Measurements from ENCODE around the gene PPARD.
"Not testable (repeated sequence)": the region's sequence is repeated elsewhere in the genome, so short reads cannot be mapped to it uniquely, and the experiment has no call there.

Gene PPARD

DNA sequence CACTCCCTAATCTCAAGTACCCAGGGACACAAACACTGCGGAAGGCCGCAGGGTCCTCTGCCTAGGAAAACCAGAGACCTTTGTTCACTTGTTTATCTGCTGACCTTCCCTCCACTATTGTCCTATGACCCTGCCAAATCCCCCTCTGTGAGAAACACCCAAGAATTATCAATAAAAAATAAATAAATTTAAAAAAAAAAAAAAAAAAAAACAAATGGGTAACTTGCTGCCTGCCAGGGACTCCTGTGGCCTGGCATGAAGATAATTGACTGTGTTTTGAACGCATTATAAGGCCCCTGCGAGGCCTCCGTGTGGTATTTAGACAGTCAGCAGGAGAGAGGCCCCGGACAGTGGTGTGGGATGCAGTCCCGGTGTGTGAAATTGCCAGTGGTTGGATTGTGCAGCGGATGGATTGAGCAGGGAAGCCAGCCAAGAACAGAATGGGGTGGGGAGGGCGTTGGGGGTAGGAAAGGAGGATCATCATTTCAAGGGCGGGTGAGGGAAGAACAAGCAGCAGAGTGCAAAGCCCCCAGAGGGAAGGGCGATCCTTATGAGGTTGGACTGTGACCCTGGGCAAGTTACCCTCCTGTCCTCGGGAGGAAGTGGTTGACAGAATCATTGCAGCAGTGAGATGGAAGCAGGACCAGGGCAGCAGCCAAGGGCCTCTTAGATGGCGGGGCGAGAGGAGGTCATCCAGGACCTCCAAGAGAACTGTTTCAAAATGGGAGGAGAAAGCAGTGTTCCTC, 43.3 kb downstream of the PPARD start:
- no peak for DNase-seq

DNA sequence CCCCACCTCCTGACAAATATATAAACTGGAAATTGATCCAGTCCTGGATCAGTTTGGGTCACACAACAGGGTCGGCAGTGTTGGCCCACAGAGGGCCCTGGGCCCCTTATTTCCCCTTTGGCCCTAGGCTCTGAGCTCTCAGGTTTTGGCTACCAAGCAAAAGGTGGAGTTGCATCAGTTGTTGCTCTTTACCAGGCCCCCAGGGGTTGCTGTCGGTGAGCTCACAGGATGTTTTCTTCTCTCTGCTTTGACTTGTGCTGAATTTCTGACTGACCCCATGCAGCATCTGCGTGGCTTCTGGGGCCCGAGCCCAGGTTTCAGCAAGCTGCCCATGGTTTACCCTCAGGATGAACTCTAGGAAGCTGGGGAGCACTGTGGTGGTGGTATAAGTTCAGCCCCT, 44.6 kb downstream of the PPARD start:
- DNase-seq = no peak

DNA sequence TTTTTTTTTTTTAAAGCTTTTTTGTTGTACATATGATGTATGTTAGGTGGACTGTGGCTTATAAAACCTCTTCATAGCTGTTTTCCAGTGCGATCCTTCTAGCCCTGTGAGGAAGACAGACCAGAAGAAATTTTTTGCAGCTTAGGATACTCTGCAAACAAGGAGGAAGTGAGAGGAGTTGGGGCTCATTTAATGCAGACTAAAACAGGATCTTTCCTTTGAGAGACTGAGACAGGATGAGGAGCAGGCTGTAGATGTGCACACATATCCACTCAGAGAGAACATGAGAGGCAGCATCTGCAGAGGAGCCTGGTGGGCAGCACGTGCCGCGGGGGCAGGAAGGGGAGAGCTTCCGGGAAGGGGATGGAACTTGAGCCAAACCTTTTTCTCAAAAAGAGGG, 45.7 kb downstream of the PPARD start:
- no peak for DNase-seq

DNA sequence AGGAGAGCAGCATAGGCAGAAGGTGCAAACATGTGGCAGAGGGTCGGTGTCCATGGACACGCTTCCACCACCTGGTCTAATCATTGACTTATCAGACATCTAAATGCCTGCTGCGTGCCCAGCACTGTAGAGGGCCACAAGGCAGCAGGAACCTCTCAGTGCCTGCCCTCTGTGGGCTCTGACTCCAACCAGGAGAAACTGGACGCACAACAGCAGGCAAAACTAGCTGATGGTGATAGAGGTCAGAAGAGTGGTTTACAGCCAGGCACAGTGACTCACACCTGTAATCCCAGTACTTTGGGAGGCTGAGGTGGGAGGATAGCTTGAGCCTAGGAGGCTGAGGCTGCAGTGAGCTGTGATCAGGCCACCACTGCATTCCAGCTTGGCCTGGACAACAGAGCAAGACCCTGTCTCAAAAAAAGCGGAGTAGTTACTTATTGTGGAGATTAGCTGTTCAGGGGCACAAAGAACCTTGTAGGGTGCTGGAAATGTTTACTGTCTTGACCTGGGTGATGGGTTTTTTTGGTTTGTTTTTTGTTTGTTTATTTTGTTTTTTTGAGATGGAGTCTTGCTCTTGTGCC, 46.5 kb downstream of the PPARD start:
- DNase-seq = no peak

DNA sequence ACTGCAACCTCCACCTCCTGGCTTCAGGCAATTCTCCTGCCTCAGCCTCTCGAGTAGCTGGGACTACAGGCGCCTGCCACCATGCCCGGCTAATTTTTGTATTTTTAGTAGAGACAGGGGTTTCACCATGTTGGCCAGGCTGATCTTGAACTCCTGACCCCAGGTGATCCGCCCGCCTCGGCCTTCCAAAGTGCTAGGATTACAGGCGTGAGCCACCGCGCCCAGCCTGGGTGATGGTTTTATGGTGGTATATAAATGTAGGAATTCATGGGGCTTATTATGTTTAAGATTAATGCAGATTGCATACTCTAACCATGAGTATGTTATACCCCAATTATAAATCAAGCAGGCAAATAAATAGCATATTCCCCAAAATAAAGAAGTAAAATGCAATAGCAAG, 47.0 kb downstream of the PPARD start:
- DNase-seq = not testable (repeated sequence)

DNA sequence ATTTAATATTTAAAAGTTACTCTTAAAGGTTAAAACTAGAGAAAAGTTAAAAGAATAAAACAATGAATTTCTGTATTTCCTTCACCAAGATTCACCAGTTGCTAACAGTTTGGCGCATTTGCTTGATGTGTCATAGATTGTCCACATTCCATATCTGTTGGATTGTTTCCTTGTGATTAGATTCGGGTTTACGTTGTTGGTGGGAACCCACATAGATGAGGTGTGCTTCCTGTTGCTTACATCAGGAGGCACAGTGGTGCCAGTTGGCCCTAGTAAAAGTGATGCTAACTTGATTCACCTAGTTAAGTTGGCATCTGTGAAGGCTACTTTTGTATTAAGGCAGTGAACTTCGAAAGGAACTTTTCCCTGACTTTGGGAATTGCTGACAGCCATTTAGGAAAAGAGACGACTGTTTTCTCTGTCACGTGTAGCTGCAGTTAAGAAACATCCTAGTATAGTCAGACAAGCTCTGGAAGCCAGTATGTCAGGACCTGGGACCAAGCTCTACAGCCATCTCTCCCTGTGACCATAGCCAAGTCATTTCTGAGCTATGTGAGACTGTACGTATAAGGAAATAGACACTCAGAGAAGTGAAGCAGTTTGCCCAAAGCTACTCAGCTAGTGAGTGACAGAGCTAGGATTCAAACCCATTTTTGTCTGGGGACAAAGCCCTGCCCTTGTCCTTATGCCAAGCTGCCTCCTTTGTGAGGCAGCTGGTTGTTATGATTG, 49.0 kb downstream of the PPARD start:
- DNase-seq = no peak

DNA sequence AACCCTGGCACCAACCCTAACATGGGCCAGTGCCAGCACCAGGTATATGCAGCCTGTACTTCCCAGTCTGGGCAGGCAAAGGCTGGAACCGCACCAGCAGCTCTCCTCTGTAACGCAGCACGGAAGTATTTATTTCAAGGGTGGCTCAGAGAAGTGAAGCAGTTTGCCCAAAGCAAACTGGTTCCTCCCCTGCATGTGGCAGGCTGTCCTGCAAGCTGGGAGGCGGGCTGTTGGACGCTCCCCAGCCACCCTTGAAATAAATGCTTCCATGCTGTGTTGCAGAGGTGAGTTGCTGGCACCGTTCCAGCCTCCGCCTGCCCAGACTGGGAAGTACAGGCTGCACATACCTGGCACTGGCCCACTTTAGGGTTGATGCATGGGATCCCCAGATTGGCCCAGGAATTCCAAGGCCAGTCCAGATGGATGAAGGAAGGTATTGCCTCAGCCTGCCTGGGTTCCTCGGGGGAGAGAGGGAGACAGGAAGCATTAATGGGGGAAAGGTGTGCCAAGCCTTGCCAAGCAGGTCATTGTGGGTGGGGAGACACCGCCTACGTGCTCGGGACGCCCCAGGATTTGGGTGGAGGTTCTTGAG, 49.8 kb downstream of the PPARD start:
- DNase-seq = no peak

DNA sequence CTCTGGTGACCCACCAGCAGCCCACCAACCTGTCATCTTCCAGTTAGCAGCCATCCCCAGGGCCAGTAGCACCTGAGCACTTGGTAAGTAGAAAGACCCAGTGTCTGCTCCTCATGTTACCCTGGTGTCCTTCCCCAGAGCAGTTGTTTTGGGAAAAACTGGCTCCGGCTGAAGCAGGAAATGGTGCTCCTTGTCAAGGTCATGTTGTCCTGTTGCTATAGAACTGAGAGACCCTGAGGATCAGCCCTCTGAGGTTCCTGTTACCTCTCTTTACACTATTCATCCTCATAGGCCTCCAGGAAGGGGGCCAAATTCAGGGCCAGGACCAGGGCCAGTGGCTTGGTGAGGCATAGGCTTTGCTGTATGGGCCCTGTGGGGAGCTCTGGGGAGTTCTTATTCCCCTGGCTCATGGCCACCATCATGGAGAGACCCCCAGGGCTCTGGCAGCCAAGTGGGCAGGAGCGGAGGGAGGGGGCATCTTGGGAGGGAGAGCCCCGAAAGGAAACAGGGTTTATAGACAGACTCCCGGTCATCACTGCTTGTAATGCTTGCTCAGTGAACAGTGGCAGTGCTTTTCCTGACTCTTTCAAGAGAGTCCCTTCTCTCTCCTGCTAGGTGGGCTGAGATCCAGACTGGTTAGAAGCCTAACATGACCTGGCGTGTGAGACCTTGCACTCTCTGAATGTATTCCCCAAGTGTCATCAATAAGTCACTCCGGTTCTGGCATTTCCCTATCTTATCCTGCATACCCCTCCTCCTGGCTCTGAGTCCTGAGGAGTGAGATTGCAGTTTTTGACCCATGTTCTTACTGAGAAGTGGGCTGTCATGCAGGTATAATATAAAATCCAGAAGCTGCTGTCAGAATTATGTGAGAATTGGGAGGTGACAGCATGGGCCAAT, 50.7 kb downstream of the PPARD start:
- no peak for DNase-seq

DNA sequence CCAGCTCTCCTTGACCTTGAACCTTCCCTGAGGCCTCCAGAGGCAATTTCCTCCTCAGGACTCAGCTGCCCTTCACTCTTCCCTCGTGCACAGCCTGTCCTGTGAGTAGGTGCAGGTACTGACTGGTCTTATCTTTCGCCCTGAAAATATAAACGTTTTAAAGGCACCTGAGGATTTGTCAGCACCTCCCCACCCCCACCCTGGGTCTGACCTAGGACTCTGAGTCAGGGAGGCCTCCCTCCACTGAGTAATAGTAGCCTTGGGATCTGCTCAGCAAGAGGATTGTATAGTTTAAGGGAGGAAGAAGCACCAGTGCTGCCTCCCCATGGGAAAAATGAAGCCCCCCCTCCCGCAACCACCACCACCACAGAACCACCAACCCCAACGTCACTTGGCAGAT, 54.6 kb downstream of the PPARD start:
- no peak for DNase-seq

DNA sequence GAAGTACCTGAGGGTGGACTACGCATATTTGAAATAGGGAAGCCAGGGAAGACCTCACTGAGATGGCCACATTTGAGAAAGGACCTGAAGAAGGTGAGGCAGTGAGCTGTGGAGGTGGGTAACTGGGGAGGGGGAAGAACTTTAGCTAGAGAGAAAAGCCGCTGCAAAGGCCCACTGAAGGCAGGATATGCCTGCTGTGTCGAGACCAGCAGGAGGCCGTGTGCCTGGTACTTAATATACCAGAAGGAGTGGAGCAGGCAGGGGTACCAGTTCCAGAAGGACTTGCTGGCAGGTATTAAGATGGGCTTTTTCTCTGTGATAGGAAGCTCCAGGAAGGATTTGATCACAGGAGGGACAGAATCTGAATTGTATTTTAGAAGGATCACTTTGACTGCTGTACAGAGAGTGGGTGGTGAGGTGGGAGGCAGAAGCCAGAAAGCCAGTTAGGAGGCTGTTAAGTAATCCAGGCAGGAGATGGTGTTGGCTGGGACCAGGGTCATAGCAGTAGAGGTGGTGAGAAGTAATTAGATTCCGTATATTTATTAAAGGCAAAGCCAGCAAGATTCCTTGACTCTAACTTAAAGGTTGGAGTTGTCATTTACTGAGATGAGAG, 55.6 kb downstream of the PPARD start:
- DNase-seq = no peak

DNA sequence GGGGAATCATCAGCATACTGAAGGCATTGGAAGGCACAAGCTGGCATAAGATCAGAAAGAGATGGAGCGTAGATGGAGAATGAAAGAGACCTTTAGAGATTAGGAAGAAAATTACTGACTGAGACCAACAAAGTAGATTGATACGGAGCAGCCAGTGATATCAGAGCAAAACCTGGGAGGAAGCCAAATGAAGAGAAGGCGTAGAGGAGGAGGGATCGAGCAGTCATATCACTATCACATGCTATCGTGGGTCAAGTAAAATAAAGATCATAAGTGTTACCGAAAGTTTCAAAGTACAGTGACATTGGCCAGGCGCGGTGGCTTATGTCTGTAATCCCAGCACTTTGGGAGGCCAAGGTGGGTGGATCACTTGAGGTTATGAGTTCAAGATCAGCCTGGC, 56.2 kb downstream of the PPARD start:
- DNase-seq = no peak

DNA sequence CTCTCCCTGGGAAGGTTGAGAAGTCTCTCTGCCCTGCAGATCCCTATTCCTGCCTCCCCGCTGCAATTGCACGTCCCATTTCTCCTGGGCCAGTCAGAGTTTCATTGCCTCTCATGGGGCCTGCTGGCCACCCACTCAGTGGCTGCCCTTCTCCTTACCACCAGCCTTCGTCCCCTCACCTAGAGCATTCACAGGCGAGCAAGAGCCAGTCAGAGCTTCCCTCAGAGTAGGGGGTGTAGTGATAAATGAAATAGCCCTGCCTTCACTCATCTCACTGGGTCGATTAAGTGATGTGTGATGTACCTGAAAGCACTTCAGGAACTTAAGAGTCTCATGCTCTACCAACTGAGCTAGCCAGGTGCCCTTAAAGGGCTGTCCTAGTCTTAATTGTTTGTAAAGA, 57.8 kb downstream of the PPARD start:
- no peak for DNase-seq

DNA sequence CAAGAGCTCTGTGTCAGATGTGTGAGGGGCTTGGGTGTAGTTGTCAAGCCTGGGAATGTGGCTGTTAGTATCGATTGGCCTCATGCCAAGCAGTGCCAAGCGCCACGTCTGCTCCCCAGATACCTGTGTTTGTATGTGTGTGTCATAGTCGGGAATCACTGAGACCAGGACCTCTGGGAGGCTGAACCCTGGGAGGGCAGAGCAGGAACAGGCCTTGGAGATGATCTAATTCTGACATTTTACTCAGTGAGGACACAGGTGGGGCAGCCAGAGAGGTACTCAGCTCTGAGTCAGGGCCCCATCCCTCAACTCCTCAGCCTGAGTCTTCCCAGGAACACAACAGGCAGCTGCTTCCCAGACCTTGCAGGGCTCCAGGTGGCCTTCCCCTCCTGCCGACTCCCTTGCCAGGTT, 58.5 kb downstream of the PPARD start:
- DNase-seq = no peak

DNA sequence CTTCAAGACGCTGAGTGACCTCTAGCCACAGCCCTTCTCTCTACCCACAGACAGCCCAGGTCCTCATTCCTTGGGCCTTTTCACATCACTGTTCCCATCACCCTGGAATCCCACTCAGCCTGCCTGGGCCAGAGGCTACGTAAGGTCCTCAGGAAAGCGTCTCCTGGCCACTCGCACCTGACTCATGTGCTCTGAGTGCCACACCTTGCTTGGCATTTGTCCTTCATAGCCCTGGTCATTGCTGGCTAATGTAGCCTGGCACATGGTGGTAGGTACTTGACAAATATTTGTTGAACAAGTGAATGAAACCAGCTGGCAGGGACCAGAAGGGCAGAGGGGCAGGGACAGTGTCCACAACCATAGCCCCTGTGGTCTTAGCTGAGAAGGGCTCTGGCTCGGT, 59.2 kb downstream of the PPARD start:
- no peak for DNase-seq

DNA sequence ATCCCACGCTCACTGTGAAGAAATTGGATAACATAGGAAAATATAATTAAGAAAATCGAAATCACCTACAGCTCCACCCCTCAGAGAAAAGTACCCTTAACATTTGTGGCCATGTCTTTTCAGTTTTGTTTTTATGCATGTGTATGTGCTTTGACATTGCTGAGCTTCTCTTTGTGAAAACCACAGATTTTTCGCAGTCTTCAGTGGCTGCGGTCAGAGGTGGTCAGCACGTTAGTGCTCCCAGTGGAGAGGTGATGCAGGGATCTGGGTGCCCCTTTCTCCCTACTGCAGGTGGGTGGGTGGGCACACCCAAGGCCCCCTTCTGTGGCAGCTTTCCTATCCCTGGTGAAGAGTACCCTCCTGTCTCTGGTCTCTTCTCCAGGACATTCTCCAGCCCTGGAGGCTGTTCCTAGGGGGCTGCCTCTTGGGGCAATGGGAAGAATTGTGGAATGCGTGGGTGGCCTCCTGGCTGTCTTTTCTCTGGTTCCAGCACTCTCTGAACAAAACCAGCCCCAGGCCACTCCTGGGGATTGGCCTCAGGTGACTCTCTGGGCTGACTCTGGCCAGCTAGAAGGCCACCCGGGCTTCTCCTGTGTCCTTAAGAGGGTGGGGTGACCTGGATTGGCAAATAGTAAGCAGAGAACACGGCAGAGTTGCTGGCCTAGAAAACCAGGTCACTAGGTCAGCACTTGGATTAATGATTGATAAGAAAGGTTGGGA, 59.9 kb downstream of the PPARD start:
- no peak for DNase-seq

DNA sequence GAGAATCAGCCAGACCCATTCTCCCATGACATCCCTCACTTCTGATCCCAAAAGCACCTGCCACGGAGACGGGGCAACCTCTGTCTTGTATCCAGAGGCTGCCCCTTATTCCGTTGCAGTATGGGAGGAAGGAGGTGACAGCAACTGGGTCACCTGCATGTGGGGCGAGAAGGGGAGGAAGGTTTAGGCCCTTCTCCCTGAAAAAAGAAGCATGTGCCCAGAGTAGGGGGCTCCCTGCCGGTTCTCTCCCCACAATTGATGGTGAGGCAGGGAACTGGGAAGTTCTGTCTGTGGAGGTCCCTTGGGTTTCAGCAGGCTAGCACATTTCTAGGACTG, 60.5 kb downstream of the PPARD start:
- DNase-seq = no peak

DNA sequence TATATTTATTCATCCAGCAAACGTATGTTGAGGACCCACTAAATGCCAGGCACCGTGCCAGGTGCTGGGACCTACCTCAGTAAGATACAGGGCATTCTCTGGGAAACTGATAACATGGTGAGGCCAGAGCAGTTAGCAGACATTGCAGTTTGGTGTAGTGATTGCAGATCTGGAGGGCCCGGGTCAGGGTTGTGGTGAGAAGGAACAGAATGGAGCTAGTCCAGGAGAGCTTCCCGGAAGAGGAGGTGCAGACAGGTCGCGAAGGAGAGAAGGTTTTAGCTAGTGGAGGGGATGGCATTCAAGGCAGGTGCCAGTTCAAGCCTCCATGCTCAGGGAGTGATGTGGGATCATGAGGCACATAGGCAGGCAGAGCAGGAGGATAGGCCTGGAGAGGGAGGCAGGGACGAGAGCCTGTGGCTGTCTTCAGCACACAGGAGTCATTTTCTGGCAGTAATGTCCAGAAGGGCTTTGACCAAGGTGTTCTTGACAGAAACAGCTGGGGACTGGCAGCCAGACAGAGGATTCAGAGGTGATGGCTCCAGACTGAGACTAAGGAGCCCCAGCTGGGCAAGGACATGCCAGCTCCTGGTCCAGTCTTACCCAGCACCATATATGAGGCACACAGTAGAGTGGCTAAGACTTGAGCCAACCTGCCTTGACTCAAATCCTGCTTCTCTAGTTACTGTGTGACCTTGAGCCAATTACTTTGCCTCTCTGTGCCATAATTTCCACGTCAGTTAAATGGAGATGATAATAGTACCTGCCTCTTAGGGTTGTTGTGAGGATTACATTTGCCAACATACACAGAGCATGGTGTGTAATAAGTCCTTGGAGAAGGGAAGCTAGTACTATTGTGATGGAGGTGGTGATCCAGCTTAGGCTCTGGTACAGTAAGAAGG, 61.4 kb downstream of the PPARD start:
- no peak for DNase-seq

DNA sequence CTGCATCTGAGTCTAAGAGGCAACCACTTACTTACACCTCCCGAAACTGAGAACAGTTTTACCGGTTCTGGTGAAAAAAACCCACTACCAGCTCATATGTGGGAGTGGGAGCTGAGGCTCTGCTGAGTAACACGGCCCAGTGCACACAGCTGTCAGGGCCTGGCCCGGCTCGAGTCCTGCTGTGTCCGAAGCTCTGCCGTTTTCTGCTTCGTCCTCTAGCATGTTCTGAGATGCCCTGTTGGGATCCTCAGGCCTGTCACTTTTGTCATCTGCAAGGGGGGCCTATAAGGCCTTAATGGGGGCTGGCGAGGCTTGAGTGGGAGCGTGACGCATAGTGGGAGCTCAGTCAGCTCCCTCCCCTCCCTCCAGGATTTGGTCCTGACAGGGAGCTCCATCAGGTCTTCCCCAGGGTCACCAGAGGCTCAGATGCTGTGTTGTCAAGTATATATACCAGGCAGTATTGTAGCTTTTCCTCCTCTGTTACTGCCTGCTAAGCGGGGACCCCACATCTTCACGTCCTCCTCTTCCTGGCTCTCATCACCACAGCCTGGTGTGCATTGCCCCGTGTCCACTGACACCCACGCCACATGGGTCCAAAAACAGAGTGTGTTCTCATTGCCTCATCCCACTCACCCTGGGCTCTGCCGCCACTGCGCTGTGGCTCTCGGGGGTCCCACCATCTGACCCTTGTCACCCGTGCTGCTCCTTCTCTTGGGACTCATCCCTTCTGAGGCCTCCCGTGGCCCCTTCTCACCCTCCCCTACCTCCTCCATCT, 64.5 kb downstream of the PPARD start:
- DNase-seq = no peak

DNA sequence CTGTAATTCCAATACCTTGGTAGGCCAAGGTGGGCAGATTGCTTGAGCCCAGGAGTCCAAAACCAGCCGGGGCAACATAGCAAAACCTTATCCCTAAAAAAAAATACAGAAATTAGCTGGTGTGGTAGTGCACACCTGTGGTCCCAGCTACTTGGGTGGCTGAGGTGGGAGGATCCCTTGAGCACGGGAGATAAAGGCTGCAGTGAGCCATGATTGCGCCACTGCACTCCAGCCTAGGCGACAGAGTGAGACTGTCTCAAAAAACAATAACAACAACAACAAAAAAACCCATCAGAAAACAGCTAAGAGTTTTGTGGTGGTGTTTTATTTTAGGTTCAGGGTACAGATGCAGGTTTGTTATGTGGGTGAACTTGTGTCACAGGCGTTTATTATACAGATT, 66.9 kb downstream of the PPARD start:
- no peak for DNase-seq

DNA sequence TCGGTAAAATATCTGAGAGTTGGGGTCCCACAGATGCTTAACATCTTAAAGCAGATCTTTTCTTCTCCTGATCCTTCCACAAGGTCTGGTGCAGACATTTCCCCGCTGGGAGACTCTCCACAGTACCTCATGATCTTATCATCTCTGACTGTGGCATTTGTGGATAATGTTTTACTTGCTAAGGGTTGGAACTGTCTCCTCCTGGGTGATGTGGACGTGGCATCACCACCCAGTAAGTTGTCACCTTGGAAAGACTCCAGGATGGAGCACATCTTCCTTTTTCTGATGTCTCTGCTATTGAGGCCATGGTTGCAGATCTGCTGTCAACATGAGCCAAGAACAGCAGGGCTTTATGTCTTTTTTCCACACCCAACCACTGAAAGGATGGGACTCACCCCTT, 67.8 kb downstream of the PPARD start:
- DNase-seq = no peak
